ENCODE measurements around the gene PRR13.
"Not testable (repeated sequence)": the region's sequence is repeated elsewhere in the genome, so short reads cannot be mapped to it uniquely, and the experiment has no call there.

The PRR13 gene

GRCh38 chr12:53439582-53439981 is 2.0 kb upstream of the PRR13 start:
- DNase-seq (ENCODE audit: low read depth) = not testable (repeated sequence)

GRCh38 chr12:53443955-53444354 is 2.4 kb downstream of the PRR13 start:
- DNase-seq (ENCODE audit: low read depth) = no peak

- DNase-seq (ENCODE audit: low read depth) = not testable (repeated sequence)
Measured at GRCh38 chr12:53444593-53445325, 3.2 kb downstream of the PRR13 start.

- DNase-seq (ENCODE audit: low read depth) = no peak
Measured at GRCh38 chr12:53450936-53451335, 9.4 kb downstream of the PRR13 start.

- peak; percentile 97 for DNase-seq (ENCODE audit: low read depth)
Measured at GRCh38 chr12:53451661-53452158, 10.2 kb downstream of the PRR13 start, which contains the start of gene PCBP2. Gene PCBP2, plus strand, starts transcription at chr12:53452102. Its CDS starts 2,699 bp downstream, at chr12:53454801.

GRCh38 chr12:53452159-53453077 is 10.9 kb downstream of the PRR13 start:
- DNase-seq (ENCODE audit: low read depth) = peak; percentile 65

- DNase-seq (ENCODE audit: low read depth) = no peak
Measured at GRCh38 chr12:53453953-53454640, 12.6 kb downstream of the PRR13 start.

GRCh38 chr12:53454707-53455106 is 13.2 kb downstream of the PRR13 start:
- DNase-seq (ENCODE audit: low read depth) = no peak

GRCh38 chr12:53456654-53457366 is 15.3 kb downstream of the PRR13 start:
- no peak for DNase-seq (ENCODE audit: low read depth)

- DNase-seq (ENCODE audit: low read depth) = no peak
Measured at GRCh38 chr12:53459097-53459496, 17.6 kb downstream of the PRR13 start.

GRCh38 chr12:53461059-53461458 is 19.5 kb downstream of the PRR13 start:
- no peak for DNase-seq (ENCODE audit: low read depth)

- DNase-seq (ENCODE audit: low read depth) = no peak
Measured at GRCh38 chr12:53461591-53461990, 20.1 kb downstream of the PRR13 start.

GRCh38 chr12:53462935-53463334 is 21.4 kb downstream of the PRR13 start:
- DNase-seq (ENCODE audit: low read depth) = no peak

- DNase-seq (ENCODE audit: low read depth) = no peak
Measured at GRCh38 chr12:53463802-53464560, 22.4 kb downstream of the PRR13 start.

GRCh38 chr12:53464685-53465418 is 23.3 kb downstream of the PRR13 start:
- DNase-seq (ENCODE audit: low read depth) = no peak

GRCh38 chr12:53465679-53466078 is 24.1 kb downstream of the PRR13 start:
- DNase-seq (ENCODE audit: low read depth) = no peak

GRCh38 chr12:53466640-53467039 is 25.1 kb downstream of the PRR13 start:
- DNase-seq (ENCODE audit: low read depth) = no peak

- DNase-seq (ENCODE audit: low read depth) = no peak
Measured at GRCh38 chr12:53467082-53467481, 25.5 kb downstream of the PRR13 start.

GRCh38 chr12:53467880-53468279 is 26.3 kb downstream of the PRR13 start:
- DNase-seq (ENCODE audit: low read depth) = no peak

- DNase-seq (ENCODE audit: low read depth) = no peak
Measured at GRCh38 chr12:53468282-53468681, 26.7 kb downstream of the PRR13 start.

All from activated T-helper 1 cell treated with Interleukin-2 at 50 U/mL for 16 hours (primary cell).